SK-N-SH treated with all-trans-retinoic acid at 6 μM for 48 hours (cell line): ENCODE measurements around the gene RGL1.

Experiments
- ATAC-seq: fragments of 200-7000 bp; cut with Tn5 transposase; 3 replicates; pipeline ENCODE4 v1.9.1; 2020; ENCODE audit warnings: mild to moderate bottlenecking, moderate library complexity
- ARNTL ChIP-seq: fragments of 450-650 bp; formaldehyde crosslinking; IDR thresholded peaks from 2 replicates; pipeline ENCODE4 v1.5.0; 2020; ENCODE audit warnings: low read depth, mild to moderate bottlenecking, moderate library complexity, borderline replicate concordance
- BACH2 ChIP-seq: fragments of 250-450 bp; sonication (Bioruptor Pico); IDR thresholded peaks from 2 replicates; pipeline ENCODE4 v1.9.0; 2021; ENCODE audit warnings: mild to moderate bottlenecking, borderline replicate concordance
- CSDC2 ChIP-seq: fragments of 250-450 bp; sonication (Bioruptor Pico); IDR thresholded peaks from 2 replicates; pipeline ENCODE4 v1.5.0; 2020; ENCODE audit warnings: mild to moderate bottlenecking, moderate library complexity
- ESRRG ChIP-seq: fragments of 250-450 bp; sonication (Bioruptor Pico); IDR thresholded peaks from 2 replicates; pipeline ENCODE4 v1.6.1; 2021; ENCODE audit warnings: mild to moderate bottlenecking
- GLIS3 ChIP-seq: fragments of 250-450 bp; sonication (Bioruptor Pico); IDR thresholded peaks from 2 replicates; pipeline ENCODE4 v1.5.0; 2020; ENCODE audit warnings: mild to moderate bottlenecking, moderate library complexity
- ISL1 ChIP-seq: fragments of 250-450 bp; sonication (Bioruptor Pico); IDR thresholded peaks from 2 replicates; pipeline ENCODE4 v2.1.2; 2022; ENCODE audit warnings: mild to moderate bottlenecking, moderate library complexity
- OSR1 ChIP-seq: fragments of 250-450 bp; sonication (Bioruptor Pico); IDR thresholded peaks from 2 replicates; pipeline ENCODE4 v1.8.0; 2022; ENCODE audit warnings: moderate library complexity, mild to moderate bottlenecking, inconsistent platforms
- PPARA ChIP-seq: fragments of 250-450 bp; sonication (Bioruptor Pico); IDR thresholded peaks from 2 replicates; pipeline ENCODE4 v1.5.0; 2020; ENCODE audit warnings: mild to moderate bottlenecking, borderline replicate concordance
- RARB ChIP-seq: fragments of 250-450 bp; sonication (Bioruptor Pico); IDR thresholded peaks from 2 replicates; pipeline ENCODE4 v1.8.0; 2021; ENCODE audit warnings: mild to moderate bottlenecking, moderate library complexity
- SNAI2 ChIP-seq: fragments of 250-450 bp; sonication (Bioruptor Pico); IDR thresholded peaks from 2 replicates; pipeline ENCODE4 v1.5.0; 2020; ENCODE audit warnings: mild to moderate bottlenecking, moderate library complexity
- TCF4 ChIP-seq: fragments of 250-450 bp; sonication (Bioruptor Pico); IDR thresholded peaks from 2 replicates; pipeline ENCODE4 v1.8.0; 2021; ENCODE audit warnings: mild to moderate bottlenecking, moderate library complexity, borderline replicate concordance
- TOX ChIP-seq: fragments of 250-450 bp; sonication (Bioruptor Pico); IDR thresholded peaks from 2 replicates; pipeline ENCODE4 v1.8.0; 2021; ENCODE audit warnings: mild to moderate bottlenecking, moderate library complexity, borderline replicate concordance
- ZC3H10 ChIP-seq: fragments of 250-450 bp; sonication (Bioruptor Pico); IDR thresholded peaks from 2 replicates; pipeline ENCODE4 v1.5.1; 2021; ENCODE audit warnings: mild to moderate bottlenecking, moderate library complexity
- ZFP3 ChIP-seq: fragments of 250-450 bp; sonication (Bioruptor Pico); IDR thresholded peaks from 2 replicates; pipeline ENCODE4 v1.5.0; 2020; ENCODE audit warnings: mild to moderate bottlenecking, moderate library complexity
- ZFP30 ChIP-seq: fragments of 450-650 bp; formaldehyde crosslinking; IDR thresholded peaks from 2 replicates; pipeline ENCODE4 v1.5.0; 2022; ENCODE audit warnings: mild to moderate bottlenecking, moderate library complexity
- ZNF8 ChIP-seq: fragments of 450-650 bp; formaldehyde crosslinking; IDR thresholded peaks from 2 replicates; pipeline ENCODE4 v1.5.0; 2020; ENCODE audit warnings: mild to moderate bottlenecking, moderate library complexity
- TF ChIP-seq, protein P1 (sequence below): fragments of 250-450 bp; sonication (Bioruptor Pico); IDR thresholded peaks from 2 replicates; pipeline ENCODE4 v1.5.1; 2020; ENCODE audit warnings: low read depth, mild to moderate bottlenecking, moderate library complexity
- TF ChIP-seq, protein P2 (sequence below): fragments of 250-450 bp; sonication (Bioruptor Pico); IDR thresholded peaks from 2 replicates; pipeline ENCODE4 v1.8.0; 2021; ENCODE audit warnings: low read depth, mild to moderate bottlenecking, moderate library complexity, borderline replicate concordance
- TF ChIP-seq, protein P3 (sequence below): fragments of 250-450 bp; sonication (Bioruptor Pico); IDR thresholded peaks from 2 replicates; pipeline ENCODE4 v1.5.1; 2021; ENCODE audit warnings: mild to moderate bottlenecking, moderate library complexity
- TF ChIP-seq, protein P4 (sequence below): fragments of 250-450 bp; sonication (Bioruptor Pico); IDR thresholded peaks from 2 replicates; pipeline ENCODE4 v1.5.0; 2020; ENCODE audit warnings: mild to moderate bottlenecking, moderate library complexity

RGL1 gene

DNA sequence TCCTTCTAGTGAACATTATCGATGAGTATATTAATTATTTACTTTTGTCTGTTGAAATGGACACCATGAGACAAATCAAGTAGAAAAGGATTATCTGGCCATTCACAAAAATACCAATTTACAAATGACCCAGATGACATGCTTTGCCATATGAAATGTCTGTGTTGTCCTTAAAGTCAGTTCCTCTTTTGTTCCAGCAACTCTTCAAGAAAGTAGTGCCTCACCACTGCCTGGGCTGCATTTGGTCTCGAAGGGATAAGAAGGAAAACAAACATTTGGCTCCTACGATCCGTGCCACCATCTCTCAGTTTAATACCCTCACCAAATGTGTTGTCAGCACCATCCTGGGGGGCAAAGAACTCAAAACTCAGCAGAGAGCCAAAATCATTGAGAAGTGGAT is 79.6 kb downstream of the RGL1 start:
- no peak for ATAC-seq
- no peak for TF ChIP-seq TCF4 (CRISPR knock-in tag)
- no peak for TF ChIP-seq ARNTL
- TF ChIP-seq SNAI2 (CRISPR knock-in tag): no peak

DNA sequence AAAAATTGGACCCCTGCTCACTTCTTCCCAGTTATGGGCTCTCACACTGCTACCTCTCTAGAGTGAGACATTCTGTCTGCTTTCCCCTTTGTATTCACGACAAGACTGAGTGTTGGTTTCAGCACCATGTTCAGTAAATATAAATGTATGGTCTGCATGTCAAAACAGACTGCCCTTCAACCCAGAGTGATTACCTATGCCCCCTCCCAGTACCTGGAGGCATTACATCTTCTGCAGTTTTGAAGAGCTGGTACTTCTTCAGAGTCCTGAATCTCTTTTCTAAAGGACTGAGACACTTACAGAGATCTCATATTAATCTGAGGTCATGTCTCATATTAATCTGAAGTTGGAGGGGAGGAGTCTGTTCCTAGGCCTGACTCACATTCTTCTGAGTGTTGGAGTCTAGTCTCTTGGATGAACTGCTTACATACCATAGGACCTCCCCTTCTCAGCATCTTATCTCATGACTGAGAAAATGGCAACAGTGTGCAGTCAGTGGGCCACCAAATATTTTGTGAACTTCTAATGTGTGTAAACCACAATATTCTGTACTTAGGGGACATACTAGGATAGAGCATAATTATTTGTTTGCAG is 80.3 kb downstream of the RGL1 start:
- ATAC-seq: no peak; the same call in 2 of the 3 replicates
- no peak for TF ChIP-seq TOX (CRISPR knock-in tag)
- no peak for TF ChIP-seq ARNTL

DNA sequence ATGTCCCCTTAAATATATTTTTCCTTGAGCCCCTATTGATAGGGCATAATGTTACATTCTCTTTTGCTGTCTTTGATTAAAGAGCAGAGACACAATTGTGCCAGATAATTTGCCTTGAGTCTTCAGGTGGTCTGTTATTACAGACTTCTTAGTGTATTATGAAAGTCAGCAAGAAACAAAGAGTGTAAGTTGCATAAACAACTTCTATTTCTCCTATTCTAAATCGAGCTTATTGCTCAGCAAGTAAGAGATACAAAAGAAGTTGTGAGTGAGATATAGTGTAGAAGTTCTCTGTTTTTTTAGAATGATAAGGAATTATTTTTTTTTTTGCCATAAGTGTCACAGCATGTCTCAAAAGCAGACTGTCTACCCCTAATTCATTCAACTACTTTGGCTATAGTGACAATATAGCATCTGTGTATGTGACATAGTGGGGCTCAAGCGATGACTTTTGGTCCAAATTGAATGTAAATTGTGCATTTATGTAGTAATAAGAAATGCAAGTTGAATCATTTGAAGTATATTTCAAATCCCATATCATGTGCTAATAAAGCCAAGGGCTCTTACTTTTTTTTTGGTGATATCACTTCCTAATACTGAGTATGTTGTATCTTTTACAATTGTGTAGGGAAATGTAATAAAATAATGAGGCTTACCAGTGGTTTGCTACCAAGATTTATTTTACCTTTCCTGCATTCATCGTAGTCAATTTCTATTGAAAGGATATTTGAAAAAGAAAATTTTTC is 81.3 kb downstream of the RGL1 start:
- ATAC-seq: no peak
- TF ChIP-seq RARB (CRISPR knock-in tag) (no peak), ZC3H10 (CRISPR knock-in tag) (no peak), ZFP30 (CRISPR knock-in tag) (no peak), ESRRG (CRISPR knock-in tag) (no peak), SNAI2 (CRISPR knock-in tag) (no peak), GLIS3 (CRISPR knock-in tag) (no peak), TOX (CRISPR knock-in tag) (no peak), ZFP3 (no peak), CSDC2 (CRISPR knock-in tag) (no peak), ISL1 (no peak), OSR1 (CRISPR knock-in tag) (no peak)
- TF ChIP-seq, protein P1, sequence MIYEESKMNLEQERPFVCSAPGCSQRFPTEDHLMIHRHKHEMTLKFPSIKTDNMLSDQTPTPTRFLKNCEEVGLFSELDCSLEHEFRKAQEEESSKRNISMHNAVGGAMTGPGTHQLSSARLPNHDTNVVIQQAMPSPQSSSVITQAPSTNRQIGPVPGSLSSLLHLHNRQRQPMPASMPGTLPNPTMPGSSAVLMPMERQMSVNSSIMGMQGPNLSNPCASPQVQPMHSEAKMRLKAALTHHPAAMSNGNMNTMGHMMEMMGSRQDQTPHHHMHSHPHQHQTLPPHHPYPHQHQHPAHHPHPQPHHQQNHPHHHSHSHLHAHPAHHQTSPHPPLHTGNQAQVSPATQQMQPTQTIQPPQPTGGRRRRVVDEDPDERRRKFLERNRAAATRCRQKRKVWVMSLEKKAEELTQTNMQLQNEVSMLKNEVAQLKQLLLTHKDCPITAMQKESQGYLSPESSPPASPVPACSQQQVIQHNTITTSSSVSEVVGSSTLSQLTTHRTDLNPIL (CRISPR knock-in tag): no peak
- TF ChIP-seq, protein P2, sequence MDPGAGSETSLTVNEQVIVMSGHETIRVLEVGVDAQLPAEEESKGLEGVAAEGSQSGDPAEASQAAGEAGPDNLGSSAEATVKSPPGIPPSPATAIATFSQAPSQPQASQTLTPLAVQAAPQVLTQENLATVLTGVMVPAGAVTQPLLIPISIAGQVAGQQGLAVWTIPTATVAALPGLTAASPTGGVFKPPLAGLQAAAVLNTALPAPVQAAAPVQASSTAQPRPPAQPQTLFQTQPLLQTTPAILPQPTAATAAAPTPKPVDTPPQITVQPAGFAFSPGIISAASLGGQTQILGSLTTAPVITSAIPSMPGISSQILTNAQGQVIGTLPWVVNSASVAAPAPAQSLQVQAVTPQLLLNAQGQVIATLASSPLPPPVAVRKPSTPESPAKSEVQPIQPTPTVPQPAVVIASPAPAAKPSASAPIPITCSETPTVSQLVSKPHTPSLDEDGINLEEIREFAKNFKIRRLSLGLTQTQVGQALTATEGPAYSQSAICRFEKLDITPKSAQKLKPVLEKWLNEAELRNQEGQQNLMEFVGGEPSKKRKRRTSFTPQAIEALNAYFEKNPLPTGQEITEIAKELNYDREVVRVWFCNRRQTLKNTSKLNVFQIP: no peak
- TF ChIP-seq, protein P3, sequence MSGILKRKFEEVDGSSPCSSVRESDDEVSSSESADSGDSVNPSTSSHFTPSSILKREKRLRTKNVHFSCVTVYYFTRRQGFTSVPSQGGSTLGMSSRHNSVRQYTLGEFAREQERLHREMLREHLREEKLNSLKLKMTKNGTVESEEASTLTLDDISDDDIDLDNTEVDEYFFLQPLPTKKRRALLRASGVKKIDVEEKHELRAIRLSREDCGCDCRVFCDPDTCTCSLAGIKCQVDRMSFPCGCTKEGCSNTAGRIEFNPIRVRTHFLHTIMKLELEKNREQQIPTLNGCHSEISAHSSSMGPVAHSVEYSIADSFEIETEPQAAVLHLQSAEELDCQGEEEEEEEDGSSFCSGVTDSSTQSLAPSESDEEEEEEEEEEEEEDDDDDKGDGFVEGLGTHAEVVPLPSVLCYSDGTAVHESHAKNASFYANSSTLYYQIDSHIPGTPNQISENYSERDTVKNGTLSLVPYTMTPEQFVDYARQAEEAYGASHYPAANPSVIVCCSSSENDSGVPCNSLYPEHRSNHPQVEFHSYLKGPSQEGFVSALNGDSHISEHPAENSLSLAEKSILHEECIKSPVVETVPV (CRISPR knock-in tag): no peak
- TF ChIP-seq, protein P4, sequence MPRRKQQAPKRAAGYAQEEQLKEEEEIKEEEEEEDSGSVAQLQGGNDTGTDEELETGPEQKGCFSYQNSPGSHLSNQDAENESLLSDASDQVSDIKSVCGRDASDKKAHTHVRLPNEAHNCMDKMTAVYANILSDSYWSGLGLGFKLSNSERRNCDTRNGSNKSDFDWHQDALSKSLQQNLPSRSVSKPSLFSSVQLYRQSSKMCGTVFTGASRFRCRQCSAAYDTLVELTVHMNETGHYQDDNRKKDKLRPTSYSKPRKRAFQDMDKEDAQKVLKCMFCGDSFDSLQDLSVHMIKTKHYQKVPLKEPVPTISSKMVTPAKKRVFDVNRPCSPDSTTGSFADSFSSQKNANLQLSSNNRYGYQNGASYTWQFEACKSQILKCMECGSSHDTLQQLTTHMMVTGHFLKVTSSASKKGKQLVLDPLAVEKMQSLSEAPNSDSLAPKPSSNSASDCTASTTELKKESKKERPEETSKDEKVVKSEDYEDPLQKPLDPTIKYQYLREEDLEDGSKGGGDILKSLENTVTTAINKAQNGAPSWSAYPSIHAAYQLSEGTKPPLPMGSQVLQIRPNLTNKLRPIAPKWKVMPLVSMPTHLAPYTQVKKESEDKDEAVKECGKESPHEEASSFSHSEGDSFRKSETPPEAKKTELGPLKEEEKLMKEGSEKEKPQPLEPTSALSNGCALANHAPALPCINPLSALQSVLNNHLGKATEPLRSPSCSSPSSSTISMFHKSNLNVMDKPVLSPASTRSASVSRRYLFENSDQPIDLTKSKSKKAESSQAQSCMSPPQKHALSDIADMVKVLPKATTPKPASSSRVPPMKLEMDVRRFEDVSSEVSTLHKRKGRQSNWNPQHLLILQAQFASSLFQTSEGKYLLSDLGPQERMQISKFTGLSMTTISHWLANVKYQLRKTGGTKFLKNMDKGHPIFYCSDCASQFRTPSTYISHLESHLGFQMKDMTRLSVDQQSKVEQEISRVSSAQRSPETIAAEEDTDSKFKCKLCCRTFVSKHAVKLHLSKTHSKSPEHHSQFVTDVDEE (CRISPR knock-in tag): no peak

DNA sequence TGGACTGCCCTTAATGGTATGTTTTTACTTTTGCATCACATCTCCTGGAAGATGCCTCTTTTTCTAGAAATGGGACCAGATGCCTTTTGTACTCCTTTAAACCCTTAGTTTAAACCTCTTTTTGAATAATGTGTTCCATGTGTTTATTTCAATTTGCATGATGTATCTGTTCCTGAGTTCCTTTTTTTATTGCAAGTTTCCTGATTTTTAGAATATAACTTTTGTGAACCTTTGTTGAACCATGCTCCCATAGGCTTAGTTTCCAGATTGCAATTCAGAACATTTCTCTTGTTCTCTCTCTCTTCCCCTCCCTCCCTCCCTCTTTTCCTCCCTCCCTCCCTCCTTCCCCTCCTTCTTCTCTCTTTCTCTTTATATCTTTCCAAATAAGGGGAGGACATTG is 81.9 kb downstream of the RGL1 start:
- TF ChIP-seq ZC3H10 (CRISPR knock-in tag) (no peak), ARNTL (no peak), BACH2 (CRISPR knock-in tag) (no peak), ZNF8 (CRISPR knock-in tag) (no peak), ZFP3 (no peak), TOX (CRISPR knock-in tag) (no peak), ESRRG (CRISPR knock-in tag) (no peak), ZFP30 (CRISPR knock-in tag) (no peak), TCF4 (CRISPR knock-in tag) (no peak), PPARA (CRISPR knock-in tag) (no peak), RARB (CRISPR knock-in tag) (no peak), OSR1 (CRISPR knock-in tag) (no peak)
- ATAC-seq: no peak
